Caco-2 (cell line): ENCODE data around the gene ZFP36. TPM values are rescaled to one million over a fixed set of nuclear protein-coding genes. Genes with fewer than 3 reads are reported as not detected.

Source experiments
- BruUV-seq: library from RNA; stranded (reverse); fragments of 400-500 nt; replicated peaks from 2 replicates; lab custom pipeline; 2021; lab: Mats Ljungman, UMichigan
- CTCF ChIA-PET: fragments of 300-600 bp; sonication (Branson Sonifier 250); formaldehyde crosslinking; loops from one replicate; lab custom pipeline; 2022; ENCODE audit warnings: antibody characterized with exemption; lab: Charles Lee
- POLR2A ChIA-PET: fragments of 300-600 bp; sonication (Branson Sonifier 250); formaldehyde crosslinking; loops from one replicate; lab custom pipeline; 2022; ENCODE audit warnings: antibody characterized with exemption; lab: Charles Lee
- DNase-seq, 2 experiments: peaks; one replicate each; pipeline versions ENCODE4 v3.0.0 to v3.0.0-alpha.2; 2020 to 2022
- H3K27me3 ChIP-seq: replicated peaks from 2 replicates; pipeline ENCODE4 v1.6.0; 2011; ENCODE audit warnings: low read length; ENCODE audit not compliant: control insufficient read depth, insufficient read depth
- H3K36me3 ChIP-seq: 2 replicates; pipeline ENCODE4 v1.5.1; 2011; ENCODE audit warnings: low read length; ENCODE audit not compliant: control insufficient read depth, insufficient read depth
- H3K4me1 ChIP-seq: fragments of 250-450 bp; sonication (Bioruptor Pico); 2 replicates; pipeline ENCODE4 v1.5.1; 2020; ENCODE audit warnings: mild to moderate bottlenecking
- H3K4me3 ChIP-seq: 2 replicates; pipeline ENCODE4 v1.5.1; 2011; ENCODE audit warnings: low read depth, mild to moderate bottlenecking, control low read depth, low read length
- H3K9me3 ChIP-seq: fragments of 250-450 bp; sonication (Bioruptor Pico); 2 replicates; pipeline ENCODE4 v1.5.1; 2020; ENCODE audit warnings: mild to moderate bottlenecking, moderate library complexity
- H3K27ac Mint-ChIP-seq: one replicate; pipeline ENCODE4 v1.8.0; 2022; ENCODE audit warnings: mixed read lengths; ENCODE audit not compliant: unreplicated experiment
- H3K27me3 Mint-ChIP-seq: one replicate; pipeline ENCODE4 v1.8.0; 2022; ENCODE audit warnings: mixed read lengths; ENCODE audit not compliant: insufficient read depth, unreplicated experiment
- H3K36me3 Mint-ChIP-seq: one replicate; pipeline ENCODE4 v1.8.0; 2022; ENCODE audit warnings: mild to moderate bottlenecking, mixed read lengths; ENCODE audit not compliant: insufficient read depth, unreplicated experiment
- H3K4me1 Mint-ChIP-seq: one replicate; pipeline ENCODE4 v1.8.0; 2022; ENCODE audit warnings: low read depth, mixed read lengths; ENCODE audit not compliant: unreplicated experiment
- H3K4me3 Mint-ChIP-seq: one replicate; pipeline ENCODE4 v1.8.0; 2022; ENCODE audit warnings: mild to moderate bottlenecking, moderate library complexity, mixed read lengths; ENCODE audit not compliant: unreplicated experiment
- H3K9me3 Mint-ChIP-seq: one replicate; pipeline ENCODE4 v1.8.0; 2022; ENCODE audit warnings: mixed read lengths; ENCODE audit not compliant: unreplicated experiment
- CTCF ChIP-seq, 2 experiments: fragments of 200-600 bp in 1 of 2; IDR thresholded peaks; 1 replicate in 1 of 2; 2 replicates in 1 of 2; pipeline versions ENCODE4 v1.5.1 to v1.8.0; 2011 to 2022; ENCODE audit warnings: antibody characterized with exemption in 1 of 2, control low read depth in 1 of 2, inconsistent platforms in 1 of 2, low read depth in 1 of 2, low read length in 1 of 2, mild to moderate bottlenecking in 1 of 2, moderate library complexity in 1 of 2; ENCODE audit not compliant: insufficient read depth in 1 of 2, severe bottlenecking in 1 of 2, unreplicated experiment in 1 of 2
- intact Hi-C: fragments of 100-400 bp; cut with micrococcal nuclease; formaldehyde crosslinking; loops from one replicate; pipeline ENCODE4 v1.10.0; 2022; ENCODE audit not compliant: unreplicated experiment
- total RNA-seq: library from RNA; stranded (reverse); gene quantifications from 2 replicates; pipeline ENCODE4 v1.2.3, GENCODE V29; 2022

Gene ZFP36
- total RNA-seq, 1 experiment from 2014 or later: 25.8 TPM

DNA sequence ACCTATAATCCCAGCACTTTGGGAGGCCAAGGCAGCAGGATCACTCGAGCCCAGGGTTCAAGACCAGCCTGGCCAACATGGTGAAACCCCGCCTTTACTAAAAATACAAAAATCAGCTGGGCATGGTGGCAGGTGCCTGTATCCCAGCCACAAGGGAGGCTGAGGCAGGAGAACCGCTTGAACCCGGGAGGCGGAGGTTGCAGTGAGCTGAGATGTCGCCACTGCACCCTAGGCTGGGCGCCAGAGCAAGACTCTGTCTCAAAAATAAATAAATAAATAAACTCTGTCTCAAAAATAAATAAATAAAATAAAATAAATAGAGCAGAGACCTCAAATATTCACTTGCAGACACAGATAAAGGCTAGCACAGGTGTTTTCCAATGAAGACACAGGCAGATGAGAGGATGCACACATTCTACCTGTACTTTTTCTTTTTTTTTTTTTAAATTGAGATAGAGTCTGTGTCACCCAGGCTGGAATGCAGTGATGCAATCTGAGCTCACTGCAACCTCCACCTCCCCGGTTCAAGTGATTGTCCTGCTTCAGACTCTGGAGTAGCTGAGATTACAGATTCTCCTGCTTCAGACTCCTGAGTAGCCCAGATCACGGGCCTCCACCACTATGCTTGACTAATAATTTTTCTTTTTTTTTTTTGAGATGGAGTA lies 31.8 kb downstream of the ZFP36 start:
- Histone ChIP-seq H3K9me3 (no peaks in the 10 kb centered on the region), H3K27me3 (no peaks in the 10 kb centered on the region), H3K36me3 (peaks cover 1% of the 10 kb centered on the region), H3K4me1 (peaks cover 18% of the 10 kb centered on the region), H3K4me3 (no peak overlapping the region)
- no peak for TF ChIP-seq CTCF (IDR thresholded peaks at IDR 0.05; ENCODE audit: insufficient read depth in 1 of 2, low read depth in 1 of 2, low read length in 1 of 2, severe bottlenecking in 1 of 2, unreplicated experiment in 1 of 2)
- peaks cover 23% of the 10 kb centered on the region for H3K4me1 Mint-ChIP-seq
- H3K4me3 Mint-ChIP-seq: peak overlapping the region; percentile 42
- CTCF ChIA-PET: interaction anchor here (0.7 to 1.2 kb wide), 6 partner anchors 24 to 102 kb away, joined by 3 to 4 read pairs (median 4); partner anchors contain the start of genes DLL3 and EID2
- H3K27ac Mint-ChIP-seq: peak overlapping the region; percentile 60
- DNase-seq: peak; percentile 67 to 71
- intact Hi-C loops: no loop called here
- H3K9me3 Mint-ChIP-seq: no peaks in the 10 kb centered on the region
- POLR2A ChIA-PET: interaction anchor here (0.6 to 1.1 kb wide), 5 partner anchors 9 to 60 kb away, joined by 3 to 5 read pairs (median 3); partner anchors contain the start of genes MED29 and PAF1
- no peaks in the 10 kb centered on the region for H3K27me3 Mint-ChIP-seq
- H3K36me3 Mint-ChIP-seq: peaks cover 33% of the 10 kb centered on the region
- no TSS peak for BruUV-seq

DNA sequence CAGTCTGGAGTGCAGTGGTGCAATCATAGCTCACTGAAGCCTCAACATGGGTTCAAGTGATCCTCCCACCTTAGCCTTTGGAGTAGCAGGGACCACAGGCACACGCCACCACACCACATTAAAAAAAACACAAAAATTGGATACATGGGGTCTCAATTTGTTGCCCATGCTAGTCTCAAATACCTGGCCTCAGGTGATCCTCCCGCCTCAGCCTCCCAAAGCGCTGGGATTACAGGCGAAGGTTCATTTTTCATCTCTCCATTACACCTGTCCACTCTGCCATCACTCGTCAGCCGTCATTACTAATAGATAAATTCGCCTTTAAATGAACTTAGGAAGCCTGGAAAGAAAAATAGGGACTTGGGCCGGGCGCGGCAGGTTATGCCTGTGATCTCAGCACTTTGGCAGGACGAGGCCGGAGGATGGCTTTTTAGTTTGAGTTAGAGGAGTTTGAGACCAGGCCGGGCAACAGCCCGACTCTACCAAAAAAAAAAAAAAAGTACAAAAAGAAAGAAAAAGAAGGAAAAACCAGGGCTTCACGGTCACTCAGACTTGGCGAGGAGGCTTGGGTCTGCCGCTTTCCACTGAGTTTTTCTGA lies 38.0 kb downstream of the ZFP36 start:
- Mint-ChIP-seq H3K27ac (peak overlapping the region; percentile 98), H3K27me3 (no peaks in the 10 kb centered on the region), H3K9me3 (no peaks in the 10 kb centered on the region), H3K4me1 (peaks cover 13% of the 10 kb centered on the region), H3K4me3 (peak overlapping the region; percentile 95), H3K36me3 (peaks cover 42% of the 10 kb centered on the region)
- Histone ChIP-seq H3K36me3 (peaks cover 3% of the 10 kb centered on the region), H3K4me1 (peaks cover 8% of the 10 kb centered on the region), H3K9me3 (no peaks in the 10 kb centered on the region), H3K4me3 (peak overlapping the region; percentile 92), H3K27me3 (no peaks in the 10 kb centered on the region)
- DNase-seq: no peak
- intact Hi-C loops: loop anchor here (1.0 to 2.0 kb wide), 3 partner anchors 8 to 58 kb away; partner anchors contain the start of gene TIMM50
- POLR2A ChIA-PET: interaction anchor here (0.9 to 2.3 kb wide), 3 partner anchors 9 to 54 kb away, joined by 3 to 53 read pairs (median 4); partner anchors contain the start of genes MED29, PAF1 and RPS16
- TF ChIP-seq CTCF (IDR thresholded peaks at IDR 0.05; ENCODE audit: insufficient read depth in 1 of 2, low read depth in 1 of 2, low read length in 1 of 2, severe bottlenecking in 1 of 2, unreplicated experiment in 1 of 2): no peak
- BruUV-seq: TSS peak; percentile 94
- CTCF ChIA-PET: interaction anchor here (0.5 to 2.0 kb wide), 3 partner anchors 31 to 1993 kb away, joined by 3 to 8 read pairs (median 7); no protein-coding TSS in a partner anchor
